ENCODE data around the gene GGCT.

DNA sequence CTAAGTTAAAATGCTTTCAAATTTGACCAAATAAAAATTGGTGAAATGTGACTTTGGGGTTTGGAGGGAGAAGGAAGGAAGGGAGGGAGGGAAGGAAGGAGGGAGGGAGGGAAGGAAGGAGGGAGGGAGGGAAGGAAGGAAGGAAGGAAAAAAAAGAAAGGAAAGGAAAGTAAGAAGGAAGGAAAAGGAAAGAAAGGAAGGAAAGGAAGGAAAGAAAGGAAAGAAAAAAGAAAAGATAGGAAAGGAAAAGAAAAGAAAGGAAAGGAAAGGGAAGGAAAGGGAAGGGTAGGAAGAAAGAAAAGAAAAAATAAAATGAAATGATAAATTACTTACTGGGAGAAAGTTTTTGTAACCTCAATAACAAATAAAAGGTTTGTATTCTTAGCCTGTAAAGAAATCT is 24.1 kb upstream of the GGCT start:
- TF ChIP-seq, protein P1, sequence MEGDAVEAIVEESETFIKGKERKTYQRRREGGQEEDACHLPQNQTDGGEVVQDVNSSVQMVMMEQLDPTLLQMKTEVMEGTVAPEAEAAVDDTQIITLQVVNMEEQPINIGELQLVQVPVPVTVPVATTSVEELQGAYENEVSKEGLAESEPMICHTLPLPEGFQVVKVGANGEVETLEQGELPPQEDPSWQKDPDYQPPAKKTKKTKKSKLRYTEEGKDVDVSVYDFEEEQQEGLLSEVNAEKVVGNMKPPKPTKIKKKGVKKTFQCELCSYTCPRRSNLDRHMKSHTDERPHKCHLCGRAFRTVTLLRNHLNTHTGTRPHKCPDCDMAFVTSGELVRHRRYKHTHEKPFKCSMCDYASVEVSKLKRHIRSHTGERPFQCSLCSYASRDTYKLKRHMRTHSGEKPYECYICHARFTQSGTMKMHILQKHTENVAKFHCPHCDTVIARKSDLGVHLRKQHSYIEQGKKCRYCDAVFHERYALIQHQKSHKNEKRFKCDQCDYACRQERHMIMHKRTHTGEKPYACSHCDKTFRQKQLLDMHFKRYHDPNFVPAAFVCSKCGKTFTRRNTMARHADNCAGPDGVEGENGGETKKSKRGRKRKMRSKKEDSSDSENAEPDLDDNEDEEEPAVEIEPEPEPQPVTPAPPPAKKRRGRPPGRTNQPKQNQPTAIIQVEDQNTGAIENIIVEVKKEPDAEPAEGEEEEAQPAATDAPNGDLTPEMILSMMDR (IDR thresholded peaks at IDR 0.05; ENCODE audit: insufficient read depth, low read length), result no peak
- TF ChIP-seq SPI1 (IDR thresholded peaks at IDR 0.05; ENCODE audit: borderline replicate concordance, low read depth), result no peak

Measured in HL-60 (cell line).